ENCODE data around the gene TAOK2.
"Not testable (repeated sequence)": the region's sequence is repeated elsewhere in the genome, so short reads cannot be mapped to it uniquely, and the experiment has no call there.

TAOK2 gene

DNA sequence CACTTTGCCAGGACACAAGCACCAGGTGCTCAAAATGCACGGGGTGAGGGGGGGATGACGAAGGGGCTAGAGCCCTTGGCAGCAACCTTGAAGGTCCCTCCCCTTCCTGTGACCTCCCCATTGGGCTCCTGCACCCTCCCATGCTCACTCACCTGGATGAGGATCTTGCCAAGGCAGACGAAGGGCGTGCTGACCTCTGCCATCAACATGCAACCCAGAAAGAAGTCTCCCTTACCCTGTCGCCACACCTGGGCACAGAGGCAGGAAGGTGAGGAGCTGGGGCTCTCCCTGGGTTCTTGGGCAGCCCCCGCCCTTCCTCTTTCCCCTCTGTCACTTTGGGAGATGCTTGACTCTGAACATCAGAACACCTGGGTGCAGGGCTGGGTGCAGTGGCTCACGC is 51.9 kb downstream of the TAOK2 start:
- no peak for DNase-seq

DNA sequence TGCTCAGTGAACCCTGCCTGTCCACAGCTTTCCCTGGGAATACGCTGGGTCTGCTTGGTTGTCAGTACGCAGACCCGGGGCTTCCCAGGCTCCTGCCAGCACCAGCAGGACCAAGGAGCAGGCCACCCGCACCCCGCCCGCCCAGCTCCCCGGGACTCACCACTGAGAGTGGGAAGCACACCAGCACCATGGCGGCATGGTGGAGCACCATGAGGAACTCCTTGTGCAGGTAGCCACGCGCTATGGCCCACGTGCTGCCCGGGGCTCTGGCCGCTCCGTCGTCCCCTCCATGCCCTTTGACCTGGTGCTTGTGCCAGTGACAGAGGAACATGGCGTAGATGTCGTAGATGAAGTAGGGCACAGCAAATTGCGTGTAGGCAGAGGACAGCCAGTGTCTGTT is 52.8 kb downstream of the TAOK2 start:
- no peak for DNase-seq

DNA sequence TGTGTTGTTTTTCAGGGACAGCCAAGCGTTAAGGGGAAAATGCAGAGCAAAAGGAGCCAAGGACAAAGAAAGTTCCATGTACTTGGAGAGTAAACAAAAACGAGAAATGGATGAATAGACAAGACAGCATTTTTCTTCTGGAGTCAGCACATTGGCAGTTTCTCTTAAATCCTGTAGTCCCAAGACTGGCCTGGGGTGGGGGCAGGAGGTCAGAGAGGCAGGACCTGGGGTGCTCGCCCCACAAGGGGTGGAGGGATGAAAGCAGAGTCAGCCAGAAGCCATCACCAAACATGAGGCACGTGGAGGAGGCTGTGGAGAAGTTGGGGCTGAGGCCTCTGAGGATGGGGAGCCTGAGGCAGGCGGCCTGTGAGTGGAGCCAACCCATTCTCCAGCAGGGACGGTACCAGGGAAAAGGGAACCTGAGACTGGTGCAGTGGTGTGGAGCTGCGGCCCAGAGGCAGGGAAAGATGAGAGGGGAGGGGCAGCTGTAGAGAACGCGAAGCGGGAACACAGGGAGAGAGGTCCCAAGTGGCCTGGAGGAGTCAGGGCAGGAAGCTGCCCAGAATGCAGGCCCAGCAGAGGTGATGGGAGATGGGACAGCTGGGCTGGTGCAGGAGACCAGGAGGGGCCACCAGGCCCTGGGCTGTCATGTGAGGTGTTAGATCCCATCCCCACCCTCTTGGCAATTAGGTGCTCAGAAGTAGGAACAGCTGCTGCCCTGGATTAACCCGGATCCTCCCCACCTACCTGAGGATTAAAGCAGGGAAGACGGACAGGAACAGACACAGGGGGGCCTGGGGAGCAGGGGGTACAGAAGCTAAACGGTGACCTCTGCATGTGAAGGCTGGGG is 54.1 kb downstream of the TAOK2 start:
- DNase-seq, result no peak

DNA sequence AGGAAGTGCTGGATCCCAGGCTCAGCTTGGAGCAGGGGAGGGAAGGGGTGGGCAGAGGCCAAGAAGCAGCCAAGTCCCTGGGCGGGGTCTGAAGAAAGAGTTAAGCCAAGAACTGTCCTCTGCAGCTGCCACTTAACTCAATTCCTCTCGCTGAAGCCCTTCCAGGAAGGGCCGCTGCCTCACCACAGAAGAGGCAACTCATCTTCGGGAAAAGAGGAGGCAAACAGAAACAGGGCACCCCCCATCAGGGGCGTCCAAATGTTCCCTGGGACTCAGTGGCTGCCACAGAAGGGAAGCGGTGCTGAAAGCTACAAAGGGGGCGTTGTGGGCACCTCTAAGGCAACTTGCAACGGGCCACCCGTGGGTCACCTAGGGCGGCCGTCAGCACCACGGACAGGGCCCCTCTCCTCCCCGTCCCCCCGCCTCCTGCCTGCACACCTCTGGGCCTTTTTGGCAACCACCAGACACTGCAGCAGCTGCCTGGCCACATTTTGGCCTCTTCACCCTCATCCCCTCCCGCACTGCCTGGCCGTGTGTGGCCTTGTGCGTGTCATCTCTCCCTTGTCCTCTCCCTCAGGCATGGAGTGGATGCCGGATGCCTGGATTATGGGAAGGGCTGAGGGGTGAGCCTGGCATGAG is 54.9 kb downstream of the TAOK2 start:
- DNase-seq, result no peak

DNA sequence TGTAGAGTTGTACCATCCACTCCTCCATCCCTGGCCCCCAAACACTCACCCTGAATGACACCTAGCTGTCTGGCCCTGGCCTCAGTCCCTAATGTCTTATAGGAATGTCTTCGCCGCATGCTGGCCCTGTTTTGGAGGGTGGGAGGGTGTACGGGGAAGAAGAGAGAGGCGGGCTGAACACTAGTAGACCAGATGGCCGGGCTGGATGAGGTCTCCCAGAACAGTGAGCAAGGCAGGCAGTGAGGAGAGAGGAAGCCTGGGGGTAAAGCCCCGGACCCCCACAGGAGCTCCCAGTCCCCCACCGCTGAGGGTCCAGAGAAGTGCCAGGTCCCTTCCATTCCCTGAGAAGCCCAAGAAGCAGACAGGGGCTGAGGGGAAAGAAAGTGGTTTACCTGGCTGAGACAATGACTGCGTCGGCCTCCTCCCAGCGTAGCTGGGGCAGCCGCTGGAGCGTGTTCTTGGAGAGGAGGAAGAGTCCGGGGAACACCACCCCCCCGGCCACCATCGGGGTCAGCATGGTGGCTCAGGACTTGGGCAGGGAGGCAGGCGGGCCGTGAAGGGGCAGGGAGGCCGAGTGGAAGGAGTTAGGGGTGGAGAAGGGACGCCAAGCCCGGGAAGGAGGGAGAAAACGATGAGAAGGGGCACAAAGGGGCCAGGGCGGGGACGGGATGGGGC is 56.5 kb downstream of the TAOK2 start:
- DNase-seq, result no peak

DNA sequence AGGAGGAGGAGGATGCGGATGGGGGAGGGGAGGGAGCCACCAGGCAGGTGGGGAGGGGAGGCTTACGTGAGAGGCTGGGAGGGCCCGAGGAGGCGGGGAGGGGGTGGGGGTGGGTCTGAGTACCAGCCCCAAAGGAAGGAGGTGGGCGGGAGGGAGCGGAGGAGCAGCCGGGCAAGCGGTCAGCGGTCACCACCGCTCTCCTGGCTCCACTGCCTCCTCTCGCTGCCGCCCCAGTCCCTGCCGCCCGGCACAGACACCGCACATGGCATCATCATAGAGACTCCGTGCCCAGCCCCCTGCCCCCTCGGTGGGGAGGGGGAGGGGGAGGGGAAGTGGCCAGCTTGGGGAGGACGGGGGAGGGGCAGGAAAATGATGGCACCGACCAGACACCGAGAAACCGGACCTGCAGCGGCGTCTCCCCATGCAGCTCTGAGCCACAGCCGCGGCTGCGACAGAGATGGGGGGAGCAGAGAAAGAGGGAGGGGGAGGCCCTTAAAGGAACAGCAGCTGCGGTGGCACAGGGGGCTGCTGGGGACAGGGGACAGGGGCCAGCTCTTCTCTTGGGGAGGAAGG is 57.3 kb downstream of the TAOK2 start, which contains the start of gene TLCD3B:
TLCD3B (minus strand) TSS at position 431 of the 573 bp plus-strand sequence. CDS start 744 bp downstream, outside the sequence.
- DNase-seq, result no peak

DNA sequence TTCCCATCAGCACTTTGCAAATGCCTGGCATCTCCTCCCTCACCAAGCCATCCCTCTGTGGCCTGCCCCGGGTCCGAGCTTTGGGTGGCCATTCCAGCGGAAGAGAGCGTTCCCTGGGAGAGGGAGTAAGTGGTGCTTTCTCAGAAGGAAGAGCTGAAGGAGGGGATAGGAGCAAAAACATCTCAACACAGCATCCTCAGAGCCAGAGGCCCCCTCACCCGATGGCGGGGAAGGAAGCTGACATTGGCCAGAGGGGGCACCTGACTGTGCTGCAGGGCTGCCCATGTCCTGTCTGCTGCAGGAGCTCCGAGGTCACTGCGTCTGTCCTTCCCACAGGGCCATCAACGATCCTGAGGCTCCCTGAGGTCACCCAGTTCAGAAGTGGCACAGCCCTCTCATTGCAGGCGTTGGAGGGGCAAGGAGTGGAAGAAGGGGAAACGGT is 57.8 kb downstream of the TAOK2 start:
- DNase-seq, result no peak

DNA sequence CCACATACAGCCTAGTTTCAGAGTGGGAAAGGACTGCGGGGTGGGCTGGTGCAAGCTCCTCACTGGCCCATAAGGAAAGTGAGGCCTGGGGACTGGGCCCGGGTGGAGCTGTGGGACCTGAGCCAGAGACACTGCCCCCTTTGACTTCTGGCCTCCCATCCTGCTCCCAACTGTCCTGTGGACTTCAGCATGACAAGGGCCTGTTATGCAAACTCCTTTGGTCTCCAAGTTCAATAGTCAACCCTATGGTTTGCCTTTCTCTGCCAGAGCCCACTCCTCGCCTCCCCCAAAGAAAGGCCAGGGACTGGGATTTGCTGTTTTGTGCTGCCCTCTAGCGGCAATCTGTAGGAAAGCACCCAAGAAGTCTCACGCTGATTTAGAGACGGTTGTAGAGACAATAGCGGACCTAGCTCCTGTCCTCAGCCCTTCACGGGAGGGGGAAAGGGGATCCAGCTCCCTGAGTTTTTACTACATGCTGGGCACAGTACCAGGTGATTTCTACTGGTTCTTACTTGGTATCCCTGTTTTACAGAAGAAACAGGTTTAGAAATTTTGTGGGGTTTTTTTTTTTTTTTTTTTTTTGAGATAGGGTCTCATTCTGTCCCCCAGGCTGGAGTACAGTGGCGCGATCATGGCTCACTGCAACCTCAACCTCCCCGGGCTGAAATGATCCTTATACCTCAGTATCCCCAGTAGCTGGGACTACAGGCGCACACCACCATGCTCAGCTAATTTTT is 58.6 kb downstream of the TAOK2 start:
- DNase-seq, result peak; percentile 46

DNA sequence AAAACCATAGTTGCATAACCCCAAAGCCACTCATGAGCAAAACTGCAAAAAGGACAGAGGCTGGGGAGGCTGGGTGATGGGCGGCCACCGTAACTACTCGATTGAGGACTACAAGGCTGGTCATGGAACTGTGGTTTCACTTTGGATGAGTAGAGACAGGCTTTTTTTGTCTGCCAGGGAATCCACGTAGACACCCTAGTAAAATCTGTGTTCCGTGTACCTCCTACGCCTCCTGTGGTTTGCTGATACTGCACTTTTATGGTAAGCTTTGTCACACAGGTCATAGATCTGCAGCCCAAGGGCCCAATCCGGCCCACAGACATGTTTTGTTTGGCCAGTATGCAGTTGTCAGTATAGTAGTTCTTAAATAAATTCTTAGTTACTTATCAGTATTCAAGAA is 59.6 kb downstream of the TAOK2 start:
- DNase-seq, result no peak

DNA sequence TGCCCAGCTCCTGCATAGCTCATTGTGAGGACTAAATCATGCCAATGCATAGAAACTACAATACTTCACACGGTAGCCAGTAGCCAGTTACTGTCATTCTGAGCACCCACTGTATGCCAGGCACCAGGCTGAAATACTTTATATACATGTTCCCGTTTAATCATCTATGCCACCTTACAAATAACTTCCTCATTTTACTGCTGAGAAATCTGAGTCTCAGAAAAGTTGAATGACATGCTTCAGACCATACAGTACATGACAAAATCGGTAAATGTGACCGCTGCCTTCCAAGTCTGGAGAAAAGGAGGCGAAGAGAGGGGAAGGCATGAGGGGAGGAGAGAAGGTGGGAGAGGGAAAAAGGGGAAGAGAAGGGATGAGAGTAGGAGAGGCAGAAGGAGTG is 66.6 kb downstream of the TAOK2 start:
- DNase-seq, result no peak

DNA sequence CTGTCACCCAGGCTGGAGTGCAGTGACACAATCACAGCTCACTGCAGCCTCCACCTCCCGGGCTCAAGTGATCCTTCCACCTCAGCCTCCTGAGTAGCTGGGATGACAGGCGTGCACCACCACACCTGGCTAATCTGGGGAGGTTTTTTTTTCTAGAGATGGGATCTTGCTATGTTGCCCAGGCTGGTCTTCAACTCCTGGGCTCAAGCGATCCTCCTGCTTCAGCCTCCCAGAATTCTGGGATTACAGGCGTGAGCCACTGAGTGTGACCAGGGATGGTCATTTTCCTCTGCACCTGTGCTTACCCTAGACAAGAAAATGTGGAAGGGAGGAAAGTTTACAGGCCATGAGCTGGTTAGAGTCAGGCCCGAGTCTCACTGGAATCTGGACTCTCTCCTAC is 67.0 kb downstream of the TAOK2 start:
- not testable (repeated sequence) for DNase-seq

DNA sequence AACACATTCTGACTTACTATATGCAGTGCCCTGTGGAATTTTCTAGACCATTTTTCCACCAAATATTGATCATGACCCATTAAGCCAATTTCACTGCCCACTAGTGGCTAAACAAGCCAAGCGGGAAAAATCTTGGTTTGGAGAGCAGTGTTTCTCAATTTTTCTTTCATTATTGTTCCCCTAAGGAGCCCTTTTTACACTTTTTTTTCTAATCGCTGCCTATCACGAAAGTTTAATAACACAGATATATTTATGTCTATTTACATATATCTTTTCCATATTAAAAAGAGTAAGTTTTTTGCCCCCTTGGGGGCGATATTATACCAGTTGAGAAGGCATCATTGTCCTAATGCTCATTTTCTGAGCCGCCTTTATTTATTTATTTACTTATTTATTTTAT is 68.2 kb downstream of the TAOK2 start:
- no peak for DNase-seq
